H4 (cell line): ENCODE results near the gene DTX3. TPM values are rescaled to one million over a fixed set of nuclear protein-coding genes. Genes with fewer than 3 reads are reported as not detected.

Experiments used
- DNase-seq: peaks from one replicate; pipeline ENCODE4 v3.0.0-alpha.2; 2015; ENCODE audit warnings: low spot score
- total RNA-seq: library from RNA; depleted of rRNA; stranded (reverse); fragments of >200 nt; shearing (Covaris generic); gene quantifications from 2 replicates; pipeline ENCODE4 v1.2.3, GENCODE V29; 2014

DTX3 gene
- total RNA-seq, 1 experiment from 2014 or later = 10.7 TPM

DNA sequence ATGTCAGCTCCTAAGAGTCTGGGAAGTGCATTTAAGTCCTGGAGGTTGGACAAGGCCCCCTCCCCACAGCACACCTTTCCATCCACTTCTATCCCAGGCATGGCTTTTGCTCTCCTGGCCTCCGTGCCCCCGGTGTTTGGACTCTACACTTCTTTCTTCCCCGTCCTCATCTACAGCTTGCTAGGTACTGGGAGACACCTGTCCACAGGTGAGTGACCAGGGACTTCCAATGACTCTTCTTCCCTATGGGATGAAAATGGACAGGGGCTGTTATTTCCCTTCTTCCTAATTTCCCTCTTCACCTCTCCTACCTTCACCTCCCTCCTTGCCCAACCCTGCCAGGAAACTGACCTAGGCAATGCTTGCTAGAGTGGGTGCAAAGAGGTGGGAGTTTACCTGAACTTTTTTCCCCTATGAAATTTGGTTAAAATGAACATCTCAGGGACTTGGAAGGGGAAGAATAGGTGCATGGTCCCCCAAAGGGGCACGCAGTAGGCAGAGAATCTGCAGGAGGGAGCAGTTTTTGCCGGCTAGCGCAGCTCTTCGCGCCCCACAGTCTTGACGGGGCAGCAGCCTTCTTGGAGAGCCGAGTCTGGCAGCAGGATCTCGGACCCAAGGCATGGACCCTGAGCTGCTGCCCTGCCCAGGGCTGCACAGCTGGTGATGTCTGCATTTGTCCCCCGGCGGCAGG lies 15.8 kb downstream of the DTX3 start:
- DNase-seq = no peak

DNA sequence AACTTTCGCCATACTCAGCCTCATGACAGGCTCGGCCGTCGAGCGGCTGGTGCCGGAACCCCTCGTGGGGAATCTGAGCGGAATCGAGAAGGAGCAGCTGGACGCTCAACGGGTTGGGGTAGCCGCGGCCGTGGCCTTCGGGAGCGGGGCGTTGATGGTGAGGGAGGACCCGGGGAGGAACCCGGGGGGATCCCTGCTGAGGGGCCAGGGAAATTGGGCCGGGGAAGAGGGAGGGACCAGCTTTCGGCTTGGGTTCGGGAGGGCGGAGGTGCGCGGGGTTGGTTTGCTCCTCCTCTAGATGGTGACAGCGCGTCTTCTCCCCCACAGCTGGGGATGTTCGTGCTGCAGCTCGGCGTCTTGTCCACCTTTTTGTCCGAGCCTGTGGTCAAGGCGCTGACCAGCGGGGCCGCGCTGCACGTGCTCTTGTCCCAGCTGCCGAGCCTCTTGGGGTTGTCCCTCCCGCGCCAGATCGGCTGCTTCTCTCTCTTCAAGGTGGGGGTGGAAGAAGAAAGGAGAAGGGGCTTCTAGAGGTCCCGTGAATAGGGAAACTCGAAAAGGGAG lies 16.4 kb downstream of the DTX3 start:
- DNase-seq = no peak

GRCh38 chr12:57621497-57622292 lies 17.1 kb downstream of the DTX3 start:
- no peak for DNase-seq

DNA sequence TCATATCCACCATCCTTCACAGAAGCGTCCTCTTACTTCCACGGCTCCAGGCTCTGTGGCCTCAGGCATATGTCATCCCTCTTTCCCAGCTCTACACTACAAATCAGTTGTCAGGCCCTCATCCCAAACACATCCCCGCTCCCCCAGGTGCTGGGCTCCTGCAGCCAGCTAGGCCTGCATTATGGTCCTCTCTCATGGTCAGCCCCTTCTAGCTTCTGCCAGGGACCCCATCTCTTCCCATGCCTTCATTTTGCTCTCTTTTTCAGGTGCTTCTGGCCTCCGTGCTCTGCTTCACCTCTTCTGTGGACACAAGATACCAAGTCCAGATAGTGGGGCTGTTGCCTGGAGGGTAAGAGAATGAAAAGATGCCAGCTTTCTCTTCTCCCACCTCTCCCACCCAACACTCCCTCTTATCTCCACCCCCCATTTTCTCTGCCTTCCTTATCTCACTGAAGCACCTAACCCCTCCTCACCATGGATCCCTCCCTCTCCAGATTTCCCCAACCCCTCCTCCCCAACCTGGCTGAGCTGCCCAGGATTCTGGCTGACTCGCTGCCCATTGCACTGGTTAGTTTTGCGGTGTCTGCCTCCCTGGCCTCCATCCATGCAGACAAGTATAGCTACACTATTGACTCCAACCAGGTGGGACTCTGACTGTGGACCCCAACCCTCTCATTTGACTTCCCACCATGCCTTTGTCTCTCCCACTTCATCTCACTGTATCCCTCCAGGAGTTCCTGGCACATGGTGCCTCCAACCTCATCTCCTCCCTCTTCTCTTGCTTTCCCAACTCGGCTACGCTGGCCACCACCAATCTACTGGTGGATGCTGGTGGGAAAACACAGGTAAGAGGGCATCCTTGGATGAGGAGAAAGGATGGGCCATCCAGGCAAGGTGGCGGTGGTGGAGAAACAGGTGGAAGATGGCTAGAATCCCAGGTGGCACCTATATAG lies 17.9 kb downstream of the DTX3 start:
- DNase-seq = no peak

DNA sequence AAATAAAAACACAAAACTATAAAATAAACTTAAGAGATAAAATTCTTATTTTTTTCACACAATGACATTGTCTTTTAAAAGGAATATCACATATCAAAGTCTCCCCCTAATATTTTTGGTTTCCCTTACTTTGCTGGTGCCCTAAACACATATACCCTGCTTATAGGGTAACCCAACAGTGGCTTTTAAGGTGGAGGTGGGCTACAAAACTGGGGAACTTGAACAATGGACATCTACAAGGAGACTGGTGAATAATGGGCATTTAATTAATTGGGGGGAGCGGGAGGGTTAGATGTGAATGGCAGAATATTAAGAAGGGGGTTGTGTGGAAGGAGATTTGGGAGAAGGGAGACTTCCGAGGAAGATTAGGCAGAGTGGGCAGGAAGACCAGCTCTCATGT lies 18.8 kb downstream of the DTX3 start:
- no peak for DNase-seq

- no peak for DNase-seq
Measured at GRCh38 chr12:57623811-57624390, 19.3 kb downstream of the DTX3 start.

- DNase-seq = no peak
Measured at GRCh38 chr12:57624441-57625220, 20.0 kb downstream of the DTX3 start.

DNA sequence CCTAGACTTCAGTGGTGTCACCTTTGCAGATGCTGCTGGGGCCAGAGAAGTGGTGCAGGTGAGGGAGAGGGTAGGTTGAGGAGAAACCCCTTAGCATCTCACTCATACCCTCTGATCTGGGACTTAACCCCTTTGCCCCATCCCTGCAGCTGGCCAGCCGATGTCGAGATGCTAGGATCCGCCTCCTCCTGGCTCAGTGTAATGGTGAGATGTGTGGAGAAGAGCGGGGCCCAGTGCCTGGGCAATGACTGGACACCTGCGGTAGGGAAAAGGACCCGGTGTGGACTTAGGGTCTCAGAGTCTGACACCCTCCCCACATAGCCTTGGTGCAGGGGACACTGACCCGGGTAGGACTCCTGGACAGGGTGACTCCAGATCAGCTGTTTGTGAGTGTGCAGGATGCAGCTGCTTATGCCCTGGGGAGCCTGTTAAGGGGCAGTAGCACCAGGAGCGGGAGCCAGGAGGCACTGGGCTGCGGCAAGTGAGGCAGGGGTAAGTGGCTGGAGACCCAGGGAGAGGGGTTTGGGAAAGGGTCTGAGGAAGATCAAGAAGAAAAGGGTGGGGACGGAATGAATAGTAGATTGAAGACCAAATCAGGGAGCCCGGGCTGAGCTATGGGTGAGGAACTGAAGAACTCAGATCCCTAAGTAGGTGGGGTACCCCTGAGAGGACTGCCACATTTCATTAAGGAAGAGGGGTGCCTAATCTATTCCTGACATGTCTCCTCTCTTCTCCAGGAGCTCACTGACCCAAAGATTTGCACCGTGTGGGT lies 20.8 kb downstream of the DTX3 start:
- no peak for DNase-seq

DNA sequence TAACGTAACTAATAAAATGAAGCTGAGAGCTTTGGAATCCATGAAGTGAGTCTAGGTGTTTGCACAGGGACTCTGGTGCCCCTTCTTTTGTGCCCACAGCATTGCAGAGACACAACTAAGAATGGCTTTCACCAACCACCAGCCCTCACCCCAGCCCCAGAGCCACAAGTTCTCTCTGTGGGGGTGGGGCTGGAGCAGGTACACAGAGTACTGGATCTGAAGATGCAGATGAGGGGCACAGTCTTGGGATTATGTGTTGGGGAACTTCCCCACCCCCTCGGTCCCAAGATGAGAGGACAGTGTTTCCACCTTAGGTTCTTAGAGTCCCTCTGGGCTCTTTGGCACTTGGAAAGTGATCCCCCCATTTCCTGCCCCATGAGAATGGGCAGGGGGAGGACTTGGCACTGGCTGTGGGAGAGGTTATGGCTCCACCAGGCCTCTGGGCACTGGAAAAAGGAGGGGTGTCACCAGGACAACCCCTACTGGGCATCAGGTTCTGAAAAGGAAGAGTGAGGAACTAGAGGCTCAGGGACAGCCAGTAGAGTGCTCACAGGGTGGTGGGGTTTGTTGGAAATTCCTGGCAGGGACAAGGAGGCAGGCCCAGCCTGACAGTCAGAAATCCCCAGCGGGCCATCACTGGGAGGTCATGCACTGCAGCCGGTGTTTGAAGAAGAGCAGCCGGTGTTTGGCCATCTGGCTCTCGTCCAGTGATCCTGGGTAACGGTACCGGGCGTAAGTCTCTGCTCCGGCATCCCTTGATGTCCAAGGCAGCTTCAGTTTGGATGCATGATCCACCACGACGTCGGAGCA lies 21.7 kb downstream of the DTX3 start:
- DNase-seq = no peak

DNA sequence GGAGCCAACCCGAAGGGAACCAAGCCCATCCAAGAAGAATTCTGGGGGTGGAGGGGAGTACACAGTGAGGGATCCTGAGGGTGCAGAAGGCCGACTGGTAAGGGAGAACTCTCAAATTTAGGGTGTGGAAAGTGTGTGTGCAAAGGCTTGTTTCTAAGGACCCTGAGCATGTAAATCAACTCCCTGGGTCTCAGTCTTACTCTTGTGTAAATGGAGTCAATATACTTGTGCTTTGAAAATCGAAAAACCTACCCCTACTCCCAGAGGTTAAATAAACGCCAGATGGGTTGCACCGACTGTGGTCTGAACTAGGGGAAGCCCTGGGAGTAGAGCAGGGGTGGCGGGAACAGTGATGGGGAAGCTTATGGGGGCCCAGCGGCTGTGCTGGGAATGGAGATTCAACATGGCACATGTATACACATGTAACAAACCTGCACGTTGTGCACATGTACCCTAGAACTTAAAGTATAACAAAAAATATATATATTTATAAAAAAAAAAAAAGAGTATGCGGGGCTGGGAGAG lies 22.4 kb downstream of the DTX3 start:
- DNase-seq = no peak

DNA sequence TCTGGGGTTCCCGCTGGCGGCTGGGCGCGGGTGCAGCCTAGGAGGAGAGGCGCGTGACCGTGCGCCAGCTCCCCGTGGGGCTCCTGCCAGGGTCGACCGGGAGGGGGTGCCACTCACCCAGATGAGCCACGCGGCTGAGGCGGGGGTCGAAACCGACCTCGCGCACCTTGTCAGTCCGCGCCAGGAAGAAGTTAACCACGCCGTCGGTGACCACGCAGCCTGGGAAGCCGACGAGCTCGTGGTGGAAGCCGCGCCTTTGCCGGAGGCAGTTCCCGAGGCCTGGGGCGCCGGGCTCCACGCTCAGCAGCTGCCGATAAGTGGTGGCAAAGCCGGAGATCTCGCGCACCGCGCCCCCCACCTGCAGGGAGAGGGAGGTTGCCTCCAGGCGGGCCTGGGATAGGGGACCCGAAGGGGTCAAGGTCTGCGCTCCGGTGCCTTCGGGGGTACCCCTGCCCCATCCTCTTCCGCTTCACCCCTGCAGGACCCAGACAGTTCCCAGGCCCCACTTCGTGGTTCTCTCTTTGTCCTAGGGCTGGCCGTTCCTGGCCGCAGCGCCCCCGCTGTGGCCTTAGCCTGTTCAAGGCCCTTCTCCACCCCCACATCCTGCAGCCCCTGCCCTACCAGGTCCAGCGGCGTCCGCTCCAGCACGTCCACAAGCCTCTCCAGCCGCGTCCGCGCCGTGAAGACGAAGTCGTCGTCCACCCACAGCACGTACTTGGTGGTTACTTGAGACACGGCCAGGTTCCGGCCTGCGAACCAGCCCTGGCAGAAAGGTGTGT lies 23.1 kb downstream of the DTX3 start:
- DNase-seq = no peak

DNA sequence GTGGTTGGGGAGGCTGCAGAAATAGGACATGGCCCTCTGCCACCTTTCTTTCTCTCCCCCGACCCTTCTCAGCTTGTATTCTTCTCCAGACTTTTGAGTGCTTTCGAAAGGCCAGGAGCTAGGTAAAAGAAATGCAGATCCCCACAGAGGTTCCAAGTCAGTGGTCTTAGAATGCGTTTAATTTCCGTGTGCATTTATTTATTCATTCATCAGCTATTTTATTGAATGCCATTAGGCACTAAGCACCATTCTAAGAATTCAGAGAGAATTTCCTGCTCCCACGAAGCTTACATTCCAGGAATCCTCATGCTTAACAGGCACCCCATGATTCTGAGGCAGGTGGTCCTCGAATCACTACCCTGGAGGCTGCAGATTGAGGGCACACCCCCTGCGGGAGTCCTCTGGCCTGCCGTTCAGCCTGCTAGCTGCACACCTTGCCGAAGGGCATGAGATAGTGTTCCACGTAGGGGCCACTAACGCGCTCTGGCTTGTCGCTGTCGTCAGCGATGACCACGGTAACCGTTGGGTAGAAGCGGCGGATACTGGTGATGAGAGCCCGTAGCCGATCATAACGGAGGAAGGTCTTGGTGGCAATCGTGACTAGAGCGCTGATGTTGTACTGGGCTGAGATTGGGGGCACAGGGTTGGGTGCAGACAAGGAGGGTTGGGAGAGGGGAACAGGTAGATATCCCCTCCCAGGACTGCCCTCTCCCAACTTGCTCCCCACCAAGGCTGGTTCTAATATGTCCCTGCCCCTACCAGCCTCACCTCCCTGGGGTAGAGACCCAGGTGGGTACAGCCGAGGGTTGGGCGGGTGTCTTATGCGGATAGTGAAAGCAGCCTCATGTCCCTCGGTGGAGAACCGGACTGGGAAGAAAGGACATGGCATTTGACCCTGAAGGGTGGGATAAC lies 23.9 kb downstream of the DTX3 start:
- DNase-seq = no peak

GRCh38 chr12:57629897-57630471 lies 25.4 kb downstream of the DTX3 start:
- DNase-seq = no peak

GRCh38 chr12:57630891-57631433 lies 26.3 kb downstream of the DTX3 start:
- DNase-seq = no peak

- no peak for DNase-seq
Measured at GRCh38 chr12:57631566-57632072, 27.0 kb downstream of the DTX3 start.
